K562 (cell line): ENCODE results near the gene SLC7A4. TPM values are rescaled to one million over a fixed set of nuclear protein-coding genes. Genes with fewer than 3 reads are reported as not detected.

ENCODE experiments used
- ATF4 ChIP-seq: fragments of 450-650 bp; formaldehyde crosslinking; IDR thresholded peaks from 2 replicates; pipeline ENCODE4 v1.4.0; 2022; ENCODE audit warnings: mild to moderate bottlenecking, moderate library complexity
- ERF ChIP-seq: fragments of 450-650 bp; formaldehyde crosslinking; IDR thresholded peaks from 2 replicates; pipeline ENCODE4 v1.4.0; 2020; ENCODE audit warnings: mild to moderate bottlenecking, mixed read lengths
- HBP1 ChIP-seq: fragments of 450-650 bp; formaldehyde crosslinking; IDR thresholded peaks from 2 replicates; pipeline ENCODE4 v1.4.0; 2022; ENCODE audit warnings: missing genetic modification characterization
- HDAC1 ChIP-seq, 2 experiments: fragments of 450-650 bp; IDR thresholded peaks; 2 replicates each; pipeline ENCODE4 v1.6.1; 2016 to 2017; ENCODE audit warnings: inconsistent platforms in 1 of 2, mild to moderate bottlenecking in 1 of 2, moderate library complexity in 1 of 2
- KAT2B ChIP-seq: IDR thresholded peaks from one replicate; pipeline ENCODE4 v1.6.1; 2012; ENCODE audit warnings: low read depth, mild to moderate bottlenecking, control low read depth, inconsistent platforms, low read length, moderate library complexity
- MCM7 ChIP-seq, 2 experiments: fragments of 450-650 bp; IDR thresholded peaks; 2 replicates each; pipeline ENCODE4 v1.6.1; 2016 to 2018
- MLX ChIP-seq, 2 experiments: fragments of 450-650 bp in 1 of 2; sonication (generic) in 1 of 2; formaldehyde crosslinking; conservative IDR thresholded peaks; 2 replicates each; pipeline versions ENCODE4 v1.4.0 to v1.8.1; 2020 to 2022; ENCODE audit warnings: mild to moderate bottlenecking in 1 of 2, missing genetic modification reagents in 1 of 2
- MXI1 ChIP-seq: IDR thresholded peaks from 2 replicates; pipeline ENCODE4 v1.6.1; 2011; ENCODE audit warnings: low read depth, mild to moderate bottlenecking, improper control_type of control experiment, low read length
- NKRF ChIP-seq: fragments of 450-650 bp; IDR thresholded peaks from 2 replicates; pipeline ENCODE4 v1.6.1; 2016; ENCODE audit warnings: borderline replicate concordance
- RBBP5 ChIP-seq: fragments of 200-600 bp; sonication (generic); IDR thresholded peaks from 2 replicates; pipeline ENCODE4 v1.6.1; 2012; ENCODE audit warnings: borderline replicate concordance, mild to moderate bottlenecking, low read length, control low read depth, inconsistent platforms; ENCODE audit not compliant: insufficient read depth, poor library complexity, severe bottlenecking
- RFX7 ChIP-seq: fragments of 250-450 bp; sonication (Bioruptor Pico); IDR thresholded peaks from 2 replicates; pipeline ENCODE4 v1.5.1; 2021; ENCODE audit warnings: mild to moderate bottlenecking
- TCFL5 ChIP-seq: fragments of 250-450 bp; sonication (Bioruptor Pico); conservative IDR thresholded peaks from 2 replicates; pipeline ENCODE4 v1.6.1; 2021; ENCODE audit warnings: mild to moderate bottlenecking, moderate library complexity, matching md5 sums
- ZC3H8 ChIP-seq: fragments of 450-650 bp; IDR thresholded peaks from 2 replicates; pipeline ENCODE4 v1.6.1; 2017
- ZNF75A ChIP-seq: fragments of 450-650 bp; formaldehyde crosslinking; IDR thresholded peaks from 2 replicates; pipeline ENCODE4 v1.4.0; 2020; ENCODE audit warnings: mild to moderate bottlenecking
- ZNF766 ChIP-seq: fragments of 200-800 bp; sonication (Bioruptor generic); conservative IDR thresholded peaks from 2 replicates; pipeline ENCODE4 v1.6.1; 2016; ENCODE audit warnings: missing genetic modification characterization, missing compliant biosample characterization
- polyA plus RNA-seq, 8 experiments: library from polyadenylated mRNA; depleted of rRNA in 4 of 8; stranded (reverse) in 5 of 8; unstranded in 3 of 8; fragments of >200 nt; fragmentation: Nextera tagmentation in 2 of 8; fragmentation: Illumina TruSeq in 1 of 8; extraction: Ambion mirVana in 2 of 8; extraction: Trizol in 1 of 8; gene quantifications; 2 replicates each; pipeline versions ENCODE4 v1.2.1 to v1.2.3, GENCODE V29; 2011 to 2014; ENCODE audit warnings: inconsistent platforms in 1 of 8, missing spikeins in 1 of 8
- total RNA-seq, 7 experiments: library from RNA; depleted of rRNA in 6 of 7; stranded (reverse); fragments of >200 nt in 6 of 7; fragmentation: Illumina TruSeq in 2 of 7; extraction: Trizol in 2 of 7; gene quantifications; 2 replicates each; pipeline versions ENCODE4 v1.2.1 to v1.2.3, GENCODE V29; 2011 to 2021; ENCODE audit warnings: low replicate concordance in 1 of 7
- TF ChIP-seq, protein P1 (sequence below): fragments of 250-450 bp; sonication (Bioruptor Pico); IDR thresholded peaks from 2 replicates; pipeline ENCODE4 v1.8.0; 2022; ENCODE audit warnings: moderate library complexity, mild to moderate bottlenecking, inconsistent platforms
- TF ChIP-seq, protein P2 (sequence below): fragments of 250-450 bp; sonication (Bioruptor Pico); IDR thresholded peaks from 2 replicates; pipeline ENCODE4 v1.4.0; 2020; ENCODE audit warnings: mild to moderate bottlenecking, moderate library complexity, borderline replicate concordance

SLC7A4 gene
- total and polyA plus RNA-seq, 9 of the 15 experiments (the other 6 are each of a cell fraction or from before 2014, with no cell fraction given) = not detected

DNA sequence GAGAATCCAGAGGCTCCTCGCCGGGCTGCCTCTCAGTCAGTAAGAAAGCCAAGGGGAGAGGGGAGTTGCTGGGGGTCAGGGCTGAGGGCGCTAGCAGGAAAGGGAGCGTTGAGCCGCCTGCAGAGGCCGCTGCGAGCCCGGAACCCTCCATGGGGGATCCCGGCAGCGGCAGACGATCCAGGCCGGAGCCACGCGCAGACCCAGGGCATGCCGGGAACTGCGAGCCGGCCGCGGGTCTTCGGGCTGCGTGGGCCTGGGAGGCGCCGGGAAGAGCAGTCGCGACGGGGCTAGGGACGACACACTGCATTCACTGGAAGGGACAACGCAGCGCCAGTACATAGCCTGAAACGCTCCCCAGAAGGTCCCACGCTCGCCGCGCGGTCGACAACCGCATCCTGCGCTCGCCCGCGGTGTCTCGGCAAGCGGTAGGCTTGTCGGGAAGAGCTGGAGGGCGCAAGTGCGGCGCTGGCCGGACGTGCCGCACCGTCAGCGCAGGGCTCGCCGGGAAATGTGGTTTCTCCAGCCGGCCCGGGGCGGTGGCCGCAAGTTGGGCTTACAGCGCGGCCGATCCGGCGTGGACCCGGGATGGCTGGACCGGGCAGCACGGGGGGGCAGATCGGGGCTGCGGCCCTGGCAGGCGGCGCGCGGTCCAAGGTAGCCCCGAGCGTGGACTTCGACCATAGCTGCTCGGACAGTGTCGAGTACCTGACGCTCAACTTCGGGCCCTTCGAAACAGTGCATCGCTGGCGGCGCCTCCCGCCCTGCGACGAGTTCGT is 50.4 kb downstream of the SLC7A4 start, which contains the start of gene LZTR1 (continued):
- peak; percentile 96 to 97 for TF ChIP-seq MLX (CRISPR knock-in tag; conservative IDR thresholded peaks at IDR 0.05)
- TF ChIP-seq HBP1 (CRISPR knock-in tag) = peak; percentile 98
- TF ChIP-seq RFX7 (CRISPR knock-in tag) = peak; percentile 95
- TF ChIP-seq, protein P1, sequence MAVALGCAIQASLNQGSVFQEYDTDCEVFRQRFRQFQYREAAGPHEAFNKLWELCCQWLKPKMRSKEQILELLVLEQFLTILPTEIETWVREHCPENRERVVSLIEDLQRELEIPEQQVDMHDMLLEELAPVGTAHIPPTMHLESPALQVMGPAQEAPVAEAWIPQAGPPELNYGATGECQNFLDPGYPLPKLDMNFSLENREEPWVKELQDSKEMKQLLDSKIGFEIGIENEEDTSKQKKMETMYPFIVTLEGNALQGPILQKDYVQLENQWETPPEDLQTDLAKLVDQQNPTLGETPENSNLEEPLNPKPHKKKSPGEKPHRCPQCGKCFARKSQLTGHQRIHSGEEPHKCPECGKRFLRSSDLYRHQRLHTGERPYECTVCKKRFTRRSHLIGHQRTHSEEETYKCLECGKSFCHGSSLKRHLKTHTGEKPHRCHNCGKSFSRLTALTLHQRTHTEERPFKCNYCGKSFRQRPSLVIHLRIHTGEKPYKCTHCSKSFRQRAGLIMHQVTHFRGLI (CRISPR knock-in tag) = peak; percentile 94
- TF ChIP-seq NKRF = no peak
- peak; percentile 74 for TF ChIP-seq KAT2B
- no peak for TF ChIP-seq ZNF766 (CRISPR knock-in tag)
- TF ChIP-seq ZNF75A = peak; percentile 85
- no peak for TF ChIP-seq ZC3H8
- TF ChIP-seq, protein P2, sequence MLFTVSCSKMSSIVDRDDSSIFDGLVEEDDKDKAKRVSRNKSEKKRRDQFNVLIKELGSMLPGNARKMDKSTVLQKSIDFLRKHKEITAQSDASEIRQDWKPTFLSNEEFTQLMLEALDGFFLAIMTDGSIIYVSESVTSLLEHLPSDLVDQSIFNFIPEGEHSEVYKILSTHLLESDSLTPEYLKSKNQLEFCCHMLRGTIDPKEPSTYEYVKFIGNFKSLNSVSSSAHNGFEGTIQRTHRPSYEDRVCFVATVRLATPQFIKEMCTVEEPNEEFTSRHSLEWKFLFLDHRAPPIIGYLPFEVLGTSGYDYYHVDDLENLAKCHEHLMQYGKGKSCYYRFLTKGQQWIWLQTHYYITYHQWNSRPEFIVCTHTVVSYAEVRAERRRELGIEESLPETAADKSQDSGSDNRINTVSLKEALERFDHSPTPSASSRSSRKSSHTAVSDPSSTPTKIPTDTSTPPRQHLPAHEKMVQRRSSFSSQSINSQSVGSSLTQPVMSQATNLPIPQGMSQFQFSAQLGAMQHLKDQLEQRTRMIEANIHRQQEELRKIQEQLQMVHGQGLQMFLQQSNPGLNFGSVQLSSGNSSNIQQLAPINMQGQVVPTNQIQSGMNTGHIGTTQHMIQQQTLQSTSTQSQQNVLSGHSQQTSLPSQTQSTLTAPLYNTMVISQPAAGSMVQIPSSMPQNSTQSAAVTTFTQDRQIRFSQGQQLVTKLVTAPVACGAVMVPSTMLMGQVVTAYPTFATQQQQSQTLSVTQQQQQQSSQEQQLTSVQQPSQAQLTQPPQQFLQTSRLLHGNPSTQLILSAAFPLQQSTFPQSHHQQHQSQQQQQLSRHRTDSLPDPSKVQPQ (CRISPR knock-in tag) = peak; percentile 86
- peak; percentile 100 for TF ChIP-seq RBBP5
- TF ChIP-seq HDAC1 (IDR thresholded peaks at IDR 0.05) = no peak
- peak; percentile 84 for TF ChIP-seq ATF4
- TF ChIP-seq TCFL5 (CRISPR knock-in tag) = peak; percentile 89
- TF ChIP-seq MCM7 (IDR thresholded peaks at IDR 0.05) = no peak
- TF ChIP-seq ERF (CRISPR knock-in tag) = peak; percentile 99
- TF ChIP-seq MXI1 = peak; percentile 90
